ENCODE measurements around the gene PAQR5. TPM values are rescaled to one million over a fixed set of nuclear protein-coding genes. Genes with fewer than 3 reads are reported as not detected.

PAQR5 gene
- total RNA-seq, 1 donor, result 1.3 TPM

DNA sequence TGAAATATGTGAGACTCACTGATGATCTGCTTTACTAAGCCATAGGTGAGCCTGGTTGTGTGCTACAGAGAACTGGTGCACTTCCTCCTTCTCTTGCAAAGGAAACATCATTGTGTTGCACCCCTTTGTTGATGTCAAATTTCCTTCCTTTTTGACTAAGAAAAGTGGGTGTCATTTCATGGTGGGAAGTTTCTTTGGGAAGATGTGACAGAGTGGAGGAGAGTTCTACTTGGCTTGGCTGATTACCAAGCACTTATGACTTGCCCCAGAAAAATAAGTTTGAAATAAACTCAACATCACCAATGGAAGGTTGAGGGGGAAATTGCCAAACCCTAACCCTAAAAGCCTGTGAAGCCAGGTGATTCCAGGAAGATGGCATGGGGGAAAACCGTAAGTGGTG is 61.9 kb downstream of the PAQR5 start:
- H3K4me3 ChIP-seq (ENCODE audit: low read depth, low read length), result no peak overlapping the region
- no peak for DNase-seq (ENCODE audit: low read depth)
- TF ChIP-seq, protein P1, sequence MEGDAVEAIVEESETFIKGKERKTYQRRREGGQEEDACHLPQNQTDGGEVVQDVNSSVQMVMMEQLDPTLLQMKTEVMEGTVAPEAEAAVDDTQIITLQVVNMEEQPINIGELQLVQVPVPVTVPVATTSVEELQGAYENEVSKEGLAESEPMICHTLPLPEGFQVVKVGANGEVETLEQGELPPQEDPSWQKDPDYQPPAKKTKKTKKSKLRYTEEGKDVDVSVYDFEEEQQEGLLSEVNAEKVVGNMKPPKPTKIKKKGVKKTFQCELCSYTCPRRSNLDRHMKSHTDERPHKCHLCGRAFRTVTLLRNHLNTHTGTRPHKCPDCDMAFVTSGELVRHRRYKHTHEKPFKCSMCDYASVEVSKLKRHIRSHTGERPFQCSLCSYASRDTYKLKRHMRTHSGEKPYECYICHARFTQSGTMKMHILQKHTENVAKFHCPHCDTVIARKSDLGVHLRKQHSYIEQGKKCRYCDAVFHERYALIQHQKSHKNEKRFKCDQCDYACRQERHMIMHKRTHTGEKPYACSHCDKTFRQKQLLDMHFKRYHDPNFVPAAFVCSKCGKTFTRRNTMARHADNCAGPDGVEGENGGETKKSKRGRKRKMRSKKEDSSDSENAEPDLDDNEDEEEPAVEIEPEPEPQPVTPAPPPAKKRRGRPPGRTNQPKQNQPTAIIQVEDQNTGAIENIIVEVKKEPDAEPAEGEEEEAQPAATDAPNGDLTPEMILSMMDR (IDR thresholded peaks at IDR 0.05; ENCODE audit: insufficient read depth, low read depth, low read length), result no peak

DNA sequence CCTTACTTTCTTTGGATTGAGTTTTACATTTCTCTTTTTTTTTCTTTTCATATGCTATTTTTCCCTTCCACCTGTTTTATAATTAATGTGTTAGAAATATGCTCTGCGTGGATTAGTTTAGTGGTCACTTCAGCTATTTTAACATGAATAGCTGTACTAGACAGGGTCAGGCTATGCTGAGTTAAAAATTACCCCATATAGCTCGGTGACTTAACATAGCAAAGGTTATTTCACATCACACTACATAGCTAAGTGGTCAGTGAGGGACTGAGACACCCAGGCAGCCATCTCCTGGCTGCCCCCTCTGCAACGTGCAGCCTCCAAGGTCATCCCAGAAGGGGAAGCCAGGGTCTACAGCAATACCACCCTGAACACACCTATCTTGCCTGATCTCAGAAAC is 68.5 kb downstream of the PAQR5 start:
- no peak for DNase-seq (ENCODE audit: low read depth)
- TF ChIP-seq, protein P1 (IDR thresholded peaks at IDR 0.05; ENCODE audit: insufficient read depth, low read depth, low read length), result no peak
- no peak overlapping the region for H3K4me3 ChIP-seq (ENCODE audit: low read depth, low read length)

DNA sequence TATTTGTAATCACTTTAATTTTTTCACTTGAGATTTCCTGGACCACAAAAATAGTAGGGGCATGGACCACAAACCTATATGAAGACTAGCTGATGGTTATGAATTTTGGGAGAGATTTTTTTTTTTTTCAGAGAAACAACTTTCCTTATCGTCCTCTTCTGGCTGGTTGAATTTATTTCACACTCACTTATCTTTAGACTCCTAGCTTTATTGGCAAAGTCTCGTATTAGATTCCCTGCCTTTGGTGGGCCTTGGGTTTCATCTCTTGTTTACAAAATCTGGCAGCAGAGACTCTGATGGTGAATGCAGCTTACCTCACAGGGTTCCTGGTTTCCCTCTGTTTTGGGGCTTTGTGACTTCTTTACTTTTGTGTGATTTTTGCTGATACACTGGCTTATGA is 70.9 kb downstream of the PAQR5 start:
- TF ChIP-seq, protein P1 (IDR thresholded peaks at IDR 0.05; ENCODE audit: insufficient read depth, low read depth, low read length), result no peak
- no peak for DNase-seq (ENCODE audit: low read depth)
- H3K4me3 ChIP-seq (ENCODE audit: low read depth, low read length), result no peak overlapping the region

DNA sequence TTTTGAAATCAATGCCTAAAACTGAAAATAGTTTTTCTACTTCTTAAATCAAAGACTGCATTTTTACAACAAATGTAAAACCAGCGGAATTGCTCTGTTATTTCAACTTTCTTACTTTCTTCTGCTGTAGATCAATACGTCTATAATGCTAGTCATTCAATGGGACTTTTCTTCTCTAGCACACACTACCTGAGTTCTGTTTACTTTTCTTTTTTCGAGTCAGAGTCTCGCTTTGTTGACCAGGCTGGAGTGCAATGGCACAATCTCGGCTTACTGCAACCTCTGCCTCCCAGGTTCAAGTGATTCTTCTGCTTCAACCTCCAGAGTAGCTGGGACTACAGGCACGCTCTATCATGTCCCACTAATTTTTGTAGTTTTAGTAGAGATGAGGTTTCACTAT is 74.7 kb downstream of the PAQR5 start:
- DNase-seq (ENCODE audit: low read depth), result no peak
- TF ChIP-seq, protein P1 (IDR thresholded peaks at IDR 0.05; ENCODE audit: insufficient read depth, low read depth, low read length), result no peak
- no peak overlapping the region for H3K4me3 ChIP-seq (ENCODE audit: low read depth, low read length)

DNA sequence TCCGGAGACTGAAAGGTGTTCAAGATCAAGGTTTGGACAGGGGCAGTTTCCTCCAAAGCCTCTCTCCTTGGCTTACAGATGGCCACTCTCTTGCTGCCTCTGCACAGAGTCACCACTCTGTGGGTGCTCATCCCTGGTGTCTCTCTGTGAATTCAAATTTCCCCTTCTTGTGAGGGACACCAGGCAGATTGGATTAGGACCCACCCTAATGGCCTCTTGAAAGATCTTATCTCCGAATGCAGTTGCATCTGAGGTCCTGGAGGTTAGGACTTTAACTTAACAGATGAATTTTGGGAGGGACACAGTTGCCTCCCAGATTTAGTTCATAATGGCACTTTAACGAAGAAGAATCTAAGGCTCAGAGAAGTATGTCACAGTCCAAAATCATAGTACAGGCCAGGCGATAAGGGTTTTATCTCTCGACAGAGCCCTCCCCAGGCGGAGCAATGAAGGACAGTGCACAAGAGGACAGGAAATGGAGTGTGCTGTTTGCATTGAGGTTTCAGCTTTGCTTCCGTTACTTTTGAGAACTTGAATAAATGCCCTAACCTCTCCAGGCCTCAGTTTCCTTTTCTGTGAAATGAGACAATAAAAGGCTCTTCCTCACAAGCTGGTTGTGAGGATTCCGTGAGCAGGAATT is 76.6 kb downstream of the PAQR5 start:
- no peak overlapping the region for H3K4me3 ChIP-seq (ENCODE audit: low read depth, low read length)
- TF ChIP-seq, protein P1 (IDR thresholded peaks at IDR 0.05; ENCODE audit: insufficient read depth, low read depth, low read length), result no peak
- DNase-seq (ENCODE audit: low read depth), result no peak

DNA sequence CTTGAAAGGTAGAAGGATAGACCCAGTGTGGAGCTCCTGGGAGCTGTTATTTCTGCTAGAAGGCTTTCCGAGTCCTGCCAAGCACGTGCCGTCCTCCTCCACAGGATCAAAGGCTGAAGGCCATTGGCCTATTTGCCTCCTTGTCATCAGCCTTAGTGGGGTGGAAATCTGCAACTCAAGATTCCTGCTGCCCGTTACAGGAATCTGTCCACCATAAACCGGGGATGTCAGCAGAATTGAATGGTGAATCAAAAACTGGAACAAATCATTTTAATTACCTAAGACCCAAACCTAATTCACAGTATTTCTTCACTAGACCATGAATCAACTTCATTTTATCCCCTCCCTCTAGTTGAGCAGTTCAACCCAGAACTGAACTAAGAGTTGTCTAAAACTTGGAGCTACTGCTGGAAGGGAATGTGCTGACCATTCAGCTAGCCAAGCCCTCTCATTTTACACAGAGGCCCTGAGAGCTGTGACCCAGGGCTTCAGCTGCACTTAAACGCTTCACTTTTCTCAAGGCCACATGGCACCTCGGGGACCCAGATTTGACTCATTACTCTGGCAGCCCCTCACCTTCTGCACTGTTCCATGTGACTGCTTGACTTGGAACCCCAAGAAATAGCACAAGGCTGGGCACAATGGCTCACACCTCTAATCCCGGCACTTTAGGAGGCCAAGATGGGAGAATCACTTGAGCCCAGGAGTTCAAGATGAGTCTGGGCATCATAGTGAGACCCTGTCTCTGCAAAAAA is 78.7 kb downstream of the PAQR5 start:
- no peak overlapping the region for H3K4me3 ChIP-seq (ENCODE audit: low read depth, low read length)
- no peak for DNase-seq (ENCODE audit: low read depth)
- TF ChIP-seq, protein P1 (IDR thresholded peaks at IDR 0.05; ENCODE audit: insufficient read depth, low read depth, low read length), result no peak
